Uterus (tissue), 4 donors: Measurements from ENCODE around the gene PCLO. TPM values are rescaled to one million over a fixed set of nuclear protein-coding genes. Genes with fewer than 3 reads are reported as not detected.
"Not testable (repeated sequence)": the region's sequence is repeated elsewhere in the genome, so short reads cannot be mapped to it uniquely, and the experiment has no call there.

Source experiments
- DNase-seq, 2 donors: peaks; one replicate each; pipeline ENCODE4 v3.0.0-alpha.2; 2019 to 2020
- H3K27ac ChIP-seq, 2 donors: fragments of 200-600 bp; sonication (generic); 1 replicate in 1 of 2; 2 replicates in 1 of 2; pipeline ENCODE4 v1.5.1; 2016 to 2018
- H3K27me3 ChIP-seq, 2 donors: fragments of 200-600 bp; sonication (generic); one replicate each; pipeline ENCODE4 v1.5.1; 2018 to 2019; ENCODE audit warnings: control low read depth in 1 of 2
- H3K36me3 ChIP-seq, 2 donors: fragments of 200-600 bp; sonication (generic); one replicate each; pipeline ENCODE4 v1.5.1; 2019; ENCODE audit warnings: control low read depth in 1 of 2
- H3K4me1 ChIP-seq, 2 donors: fragments of 200-600 bp; sonication (generic); one replicate each; pipeline ENCODE4 v1.5.1; 2018 to 2019; ENCODE audit warnings: control low read depth in 1 of 2
- H3K4me3 ChIP-seq, 2 donors: fragments of 200-600 bp; sonication (generic); 1 replicate in 1 of 2; 2 replicates in 1 of 2; pipeline ENCODE4 v1.5.1; 2018 to 2019; ENCODE audit warnings: mild to moderate bottlenecking in 1 of 2
- H3K9me3 ChIP-seq, 2 donors: fragments of 200-600 bp; sonication (generic); one replicate each; pipeline ENCODE4 v1.5.1; 2019; ENCODE audit warnings: control low read depth in 1 of 2
- CTCF ChIP-seq, 4 experiments: fragments of 200-600 bp in 2 of 4; fragments of 450-650 bp in 2 of 4; sonication (generic) in 2 of 4; IDR thresholded peaks; one replicate each; pipeline ENCODE4 v1.5.1; 2016 to 2019; ENCODE audit warnings: antibody characterized with exemption in 4 of 4, mild to moderate bottlenecking in 2 of 4, moderate library complexity in 1 of 4
- POLR2A ChIP-seq, 2 donors: fragments of 450-650 bp; IDR thresholded peaks; one replicate each; pipeline ENCODE4 v1.6.1; 2016; ENCODE audit warnings: antibody characterized with exemption in 2 of 2, mild to moderate bottlenecking in 1 of 2, moderate library complexity in 1 of 2
- intact Hi-C: fragments of 100-400 bp; cut with DNase I; formaldehyde crosslinking; loops from one replicate; pipeline ENCODE4 v1.15.1; 2023; ENCODE audit warnings: low total_unique reads
- total RNA-seq, 4 donors: library from RNA; depleted of rRNA in 3 of 4; stranded (reverse); fragments of >200 nt in 3 of 4; gene quantifications; one replicate each; pipeline versions ENCODE4 v1.1.0 to v1.2.4, GENCODE V29; 2014 to 2023
- donor health status: DM: yes; HTN: yes; CAD: no.

PCLO gene
- total RNA-seq, 4 donors from 2014 or later, result 0.26 to 4.4 (median 1.4) TPM

DNA sequence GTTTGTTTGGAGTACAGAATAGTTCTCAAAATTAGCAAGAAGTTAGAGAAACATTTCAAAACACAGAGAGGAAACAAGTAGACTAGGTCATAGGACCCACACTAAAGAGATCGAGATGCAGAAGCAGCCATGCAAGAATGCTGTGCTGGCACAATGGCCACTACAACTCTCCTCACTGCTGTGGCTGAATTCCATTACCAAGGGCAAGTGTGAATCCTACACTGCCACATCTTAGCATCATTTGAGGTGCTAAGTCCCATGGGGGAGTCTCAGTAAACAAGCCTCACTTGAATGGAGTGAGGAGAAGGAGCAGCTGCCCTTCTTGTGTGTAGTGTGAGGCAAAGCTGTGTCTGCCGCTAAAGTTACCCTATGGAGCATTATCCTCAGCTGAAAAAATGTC is 56.7 kb downstream of the PCLO start:
- intact Hi-C loops, result no loop called here

DNA sequence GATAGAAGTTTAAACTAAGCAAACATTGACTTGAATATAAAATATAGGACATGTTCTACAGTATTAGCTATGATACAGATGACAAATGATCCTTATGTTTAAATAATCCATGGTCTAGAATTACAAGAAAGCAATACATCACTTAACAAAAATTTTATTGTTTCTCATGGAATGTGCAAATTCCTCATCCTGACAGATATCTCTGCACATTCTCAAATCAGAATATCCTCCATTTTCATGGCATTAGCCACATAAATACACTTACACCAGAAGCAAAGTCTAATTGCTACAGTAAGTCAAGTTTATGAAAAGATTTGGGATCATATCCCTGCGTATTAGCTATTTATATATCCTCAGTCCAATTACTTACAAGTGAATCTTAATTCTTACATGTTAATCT is 57.6 kb downstream of the PCLO start:
- intact Hi-C loops, result no loop called here
- no peak for TF ChIP-seq CTCF (IDR thresholded peaks at IDR 0.05)
- TF ChIP-seq POLR2A (IDR thresholded peaks at IDR 0.05), result no peak
- Histone ChIP-seq H3K27ac (no peak overlapping the region), H3K36me3 (no peaks in the 10 kb centered on the region), H3K4me3 (no peak overlapping the region), H3K4me1 (no peaks in the 10 kb centered on the region), H3K27me3 (no peaks in the 10 kb centered on the region), H3K9me3 (no peaks in the 10 kb centered on the region)
- no peak for DNase-seq

More for the DNA sequence above, 56.7 kb downstream of the PCLO start:
- no peak for DNase-seq
- Histone ChIP-seq H3K27ac (no peak overlapping the region), H3K36me3 (no peaks in the 10 kb centered on the region), H3K9me3 (no peaks in the 10 kb centered on the region), H3K27me3 (no peaks in the 10 kb centered on the region), H3K4me3 (no peak overlapping the region), H3K4me1 (no peaks in the 10 kb centered on the region)
- TF ChIP-seq CTCF (IDR thresholded peaks at IDR 0.05) (no peak), POLR2A (IDR thresholded peaks at IDR 0.05) (no peak)

DNA sequence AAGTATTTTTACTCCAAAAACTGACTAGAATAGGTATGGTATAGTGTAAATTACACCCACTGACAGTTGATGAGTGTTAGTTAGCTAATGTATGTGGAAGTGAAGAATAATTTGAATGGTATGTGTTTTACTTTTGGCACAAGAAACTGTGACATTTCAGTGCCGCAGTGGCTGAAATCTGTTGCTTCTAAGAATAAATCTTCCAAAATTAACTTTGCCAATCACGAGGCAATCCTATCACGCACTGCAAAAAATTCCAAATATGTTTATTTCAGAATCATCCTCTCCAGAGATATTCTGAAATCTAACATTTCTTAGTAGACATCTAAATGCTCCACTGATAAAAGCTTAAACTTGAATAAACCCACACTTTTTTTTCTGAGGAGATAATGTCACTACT is 61.2 kb downstream of the PCLO start:
- DNase-seq, result no peak
- intact Hi-C loops, result no loop called here
- Histone ChIP-seq H3K4me3 (no peak overlapping the region), H3K4me1 (no peaks in the 10 kb centered on the region), H3K27me3 (no peaks in the 10 kb centered on the region), H3K9me3 (no peaks in the 10 kb centered on the region), H3K36me3 (no peaks in the 10 kb centered on the region), H3K27ac (no peak overlapping the region)
- TF ChIP-seq POLR2A (IDR thresholded peaks at IDR 0.05) (no peak), CTCF (IDR thresholded peaks at IDR 0.05) (no peak)

DNA sequence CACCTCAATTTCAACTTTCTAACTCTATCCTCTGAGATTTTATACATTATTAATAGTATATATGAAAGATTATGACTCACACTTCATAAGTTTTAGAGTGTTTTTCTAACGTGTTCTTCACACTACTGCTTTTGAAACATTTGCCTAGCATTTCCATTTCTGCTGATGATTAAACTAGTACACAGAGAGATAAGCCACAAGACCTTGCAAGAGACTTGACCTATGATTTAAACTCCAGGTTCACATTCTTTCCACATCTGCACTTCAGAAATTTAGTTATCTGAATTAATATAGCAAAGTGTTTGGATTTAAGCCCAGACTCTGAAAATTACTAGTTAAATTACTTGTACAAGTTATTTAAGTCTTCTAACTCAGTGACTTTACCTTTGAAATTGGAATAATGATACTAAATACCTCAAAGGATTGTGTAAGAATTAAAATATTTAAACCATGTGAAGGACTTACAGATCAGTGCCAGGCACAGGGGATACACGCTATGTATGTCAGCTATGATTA is 66.6 kb downstream of the PCLO start:
- Histone ChIP-seq H3K27me3 (no peaks in the 10 kb centered on the region), H3K4me1 (no peaks in the 10 kb centered on the region), H3K4me3 (no peak overlapping the region), H3K36me3 (no peaks in the 10 kb centered on the region), H3K27ac (no peak overlapping the region), H3K9me3 (no peaks in the 10 kb centered on the region)
- DNase-seq, result no peak
- intact Hi-C loops, result no loop called here
- TF ChIP-seq CTCF (IDR thresholded peaks at IDR 0.05), result no peak
- TF ChIP-seq POLR2A (IDR thresholded peaks at IDR 0.05), result no peak

DNA sequence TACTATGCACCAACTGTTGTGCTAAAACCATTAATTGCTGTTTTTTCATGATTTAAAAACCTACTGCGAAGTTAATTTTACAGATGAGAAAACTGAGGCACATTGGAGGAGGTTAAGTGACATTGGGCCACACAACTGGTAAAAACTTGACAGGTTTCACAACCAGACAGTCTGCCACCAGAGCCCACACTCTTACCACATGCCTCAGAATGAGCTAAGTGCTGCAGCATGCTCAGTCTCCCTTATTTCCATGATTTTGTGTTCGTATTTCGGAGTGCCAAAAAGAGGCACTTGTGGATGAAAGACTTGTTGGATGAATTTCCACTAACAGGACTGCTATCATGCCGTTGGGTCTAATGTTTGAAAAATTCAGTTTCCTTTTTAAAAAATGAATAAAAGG is 77.4 kb downstream of the PCLO start:
- H3K27ac ChIP-seq, result no peak overlapping the region
- DNase-seq, result no peak
- no peaks in the 10 kb centered on the region for H3K27me3 ChIP-seq
- TF ChIP-seq CTCF (IDR thresholded peaks at IDR 0.05), result no peak
- TF ChIP-seq POLR2A (IDR thresholded peaks at IDR 0.05), result no peak
- H3K4me3 ChIP-seq, result no peak overlapping the region
- no peaks in the 10 kb centered on the region for H3K4me1 ChIP-seq
- no peaks in the 10 kb centered on the region for H3K9me3 ChIP-seq
- H3K36me3 ChIP-seq, result no peaks in the 10 kb centered on the region
- intact Hi-C loops, result no loop called here

DNA sequence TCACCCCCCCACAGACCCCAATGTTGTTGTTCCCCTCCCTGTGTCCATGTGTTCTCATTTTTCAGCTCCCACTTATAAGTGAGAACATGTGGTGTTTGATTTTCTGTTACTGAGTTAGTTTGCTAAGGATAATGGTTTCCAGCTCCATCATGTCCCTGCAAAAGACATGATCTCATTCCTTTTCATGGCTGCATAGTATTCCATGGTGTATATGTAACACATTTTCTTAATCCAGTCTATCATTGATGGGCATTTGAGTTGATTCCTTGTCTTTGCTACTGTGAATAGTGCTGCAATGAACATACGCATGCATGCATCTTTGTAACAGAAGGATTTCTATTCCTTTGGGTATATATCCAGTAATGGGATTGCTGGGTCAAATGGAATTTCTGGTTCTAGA is 82.8 kb downstream of the PCLO start:
- H3K36me3 ChIP-seq, H3K9me3 ChIP-seq, H3K4me3 ChIP-seq, H3K4me1 ChIP-seq, DNase-seq, intact Hi-C loops, H3K27ac ChIP-seq, H3K27me3 ChIP-seq: not testable (repeated sequence)
